ENCODE measurements around the gene SPSB1.

Gene SPSB1

GRCh38 chr1:9271861-9272595 lies 20.7 kb upstream of the SPSB1 start:
- no peak for TF ChIP-seq CTCF (IDR thresholded peaks at IDR 0.05)
- H3K27me3 Mint-ChIP-seq (ENCODE audit: low read depth, poor library complexity): peaks cover 6% of the 10 kb centered on the region
- no peaks in the 10 kb centered on the region for H3K9me3 Mint-ChIP-seq
- no peaks in the 10 kb centered on the region for H3K36me3 Mint-ChIP-seq (ENCODE audit: low read depth)
- peak overlapping the region; percentile 73 for H3K27ac Mint-ChIP-seq
- no peak for DNase-seq
- H3K4me3 Mint-ChIP-seq: no peak overlapping the region
- peaks cover 69% of the 10 kb centered on the region for H3K4me1 Mint-ChIP-seq

- Mint-ChIP-seq H3K4me1 (peaks cover 60% of the 10 kb centered on the region), H3K27ac (no peak overlapping the region), H3K9me3 (no peaks in the 10 kb centered on the region), H3K4me3 (no peak overlapping the region), H3K27me3 (ENCODE audit: low read depth, poor library complexity) (peaks cover 6% of the 10 kb centered on the region), H3K36me3 (ENCODE audit: low read depth) (no peaks in the 10 kb centered on the region)
- DNase-seq: no peak
- no peak for TF ChIP-seq CTCF (IDR thresholded peaks at IDR 0.05)
Observed at GRCh38 chr1:9273177-9273576, 19.5 kb upstream of the SPSB1 start.

- no peaks in the 10 kb centered on the region for H3K36me3 Mint-ChIP-seq (ENCODE audit: low read depth)
- peak overlapping the region; percentile 6 for H3K27ac Mint-ChIP-seq
- H3K4me1 Mint-ChIP-seq: peaks cover 61% of the 10 kb centered on the region
- no peak for TF ChIP-seq CTCF (IDR thresholded peaks at IDR 0.05)
- no peaks in the 10 kb centered on the region for H3K9me3 Mint-ChIP-seq
- H3K4me3 Mint-ChIP-seq: no peak overlapping the region
- H3K27me3 Mint-ChIP-seq (ENCODE audit: low read depth, poor library complexity): peaks cover 6% of the 10 kb centered on the region
- no peak for DNase-seq
Observed at GRCh38 chr1:9275161-9275560, 17.5 kb upstream of the SPSB1 start.

GRCh38 chr1:9275567-9276034 lies 17.1 kb upstream of the SPSB1 start:
- no peak for DNase-seq
- no peaks in the 10 kb centered on the region for H3K9me3 Mint-ChIP-seq
- H3K36me3 Mint-ChIP-seq (ENCODE audit: low read depth): no peaks in the 10 kb centered on the region
- no peak for TF ChIP-seq CTCF (IDR thresholded peaks at IDR 0.05)
- H3K27ac Mint-ChIP-seq: no peak overlapping the region
- H3K4me1 Mint-ChIP-seq: peaks cover 61% of the 10 kb centered on the region
- peaks cover 6% of the 10 kb centered on the region for H3K27me3 Mint-ChIP-seq (ENCODE audit: low read depth, poor library complexity)
- H3K4me3 Mint-ChIP-seq: no peak overlapping the region

GRCh38 chr1:9278116-9278515 lies 14.6 kb upstream of the SPSB1 start:
- Mint-ChIP-seq H3K9me3 (no peaks in the 10 kb centered on the region), H3K4me1 (peaks cover 60% of the 10 kb centered on the region), H3K36me3 (ENCODE audit: low read depth) (no peaks in the 10 kb centered on the region), H3K27me3 (ENCODE audit: low read depth, poor library complexity) (peaks cover 6% of the 10 kb centered on the region), H3K27ac (no peak overlapping the region), H3K4me3 (no peak overlapping the region)
- DNase-seq: no peak
- no peak for TF ChIP-seq CTCF (IDR thresholded peaks at IDR 0.05)

- no peak for DNase-seq
- peaks cover 1% of the 10 kb centered on the region for H3K9me3 Mint-ChIP-seq
- H3K27me3 Mint-ChIP-seq (ENCODE audit: low read depth, poor library complexity): peaks cover 6% of the 10 kb centered on the region
- peaks cover 59% of the 10 kb centered on the region for H3K4me1 Mint-ChIP-seq
- TF ChIP-seq CTCF (IDR thresholded peaks at IDR 0.05): no peak
- H3K27ac Mint-ChIP-seq: peak overlapping the region; percentile 30
- H3K4me3 Mint-ChIP-seq: peak overlapping the region; percentile 76
- no peaks in the 10 kb centered on the region for H3K36me3 Mint-ChIP-seq (ENCODE audit: low read depth)
Observed at GRCh38 chr1:9278585-9279153, 14.0 kb upstream of the SPSB1 start.
